Caco-2 (cell line): ENCODE results near the gene FGFR3. TPM values are rescaled to one million over a fixed set of nuclear protein-coding genes. Genes with fewer than 3 reads are reported as not detected.
"Not testable (repeated sequence)": the region's sequence is repeated elsewhere in the genome, so short reads cannot be mapped to it uniquely, and the experiment has no call there.

ENCODE experiments used
- BruUV-seq: library from RNA; stranded (reverse); fragments of 400-500 nt; replicated peaks from 2 replicates; lab custom pipeline; 2021; lab: Mats Ljungman, UMichigan
- CTCF ChIA-PET: fragments of 300-600 bp; sonication (Branson Sonifier 250); formaldehyde crosslinking; loops from one replicate; lab custom pipeline; 2022; ENCODE audit warnings: antibody characterized with exemption; lab: Charles Lee
- POLR2A ChIA-PET: fragments of 300-600 bp; sonication (Branson Sonifier 250); formaldehyde crosslinking; loops from one replicate; lab custom pipeline; 2022; ENCODE audit warnings: antibody characterized with exemption; lab: Charles Lee
- DNase-seq, 2 experiments: peaks; one replicate each; pipeline versions ENCODE4 v3.0.0 to v3.0.0-alpha.2; 2020 to 2022
- H3K27me3 ChIP-seq: replicated peaks from 2 replicates; pipeline ENCODE4 v1.6.0; 2011; ENCODE audit warnings: low read length; ENCODE audit not compliant: control insufficient read depth, insufficient read depth
- H3K36me3 ChIP-seq: 2 replicates; pipeline ENCODE4 v1.5.1; 2011; ENCODE audit warnings: low read length; ENCODE audit not compliant: control insufficient read depth, insufficient read depth
- H3K4me1 ChIP-seq: fragments of 250-450 bp; sonication (Bioruptor Pico); 2 replicates; pipeline ENCODE4 v1.5.1; 2020; ENCODE audit warnings: mild to moderate bottlenecking
- H3K4me3 ChIP-seq: 2 replicates; pipeline ENCODE4 v1.5.1; 2011; ENCODE audit warnings: low read depth, mild to moderate bottlenecking, control low read depth, low read length
- H3K9me3 ChIP-seq: fragments of 250-450 bp; sonication (Bioruptor Pico); 2 replicates; pipeline ENCODE4 v1.5.1; 2020; ENCODE audit warnings: mild to moderate bottlenecking, moderate library complexity
- H3K27ac Mint-ChIP-seq: one replicate; pipeline ENCODE4 v1.8.0; 2022; ENCODE audit warnings: mixed read lengths; ENCODE audit not compliant: unreplicated experiment
- H3K27me3 Mint-ChIP-seq: one replicate; pipeline ENCODE4 v1.8.0; 2022; ENCODE audit warnings: mixed read lengths; ENCODE audit not compliant: insufficient read depth, unreplicated experiment
- H3K36me3 Mint-ChIP-seq: one replicate; pipeline ENCODE4 v1.8.0; 2022; ENCODE audit warnings: mild to moderate bottlenecking, mixed read lengths; ENCODE audit not compliant: insufficient read depth, unreplicated experiment
- H3K4me1 Mint-ChIP-seq: one replicate; pipeline ENCODE4 v1.8.0; 2022; ENCODE audit warnings: low read depth, mixed read lengths; ENCODE audit not compliant: unreplicated experiment
- H3K4me3 Mint-ChIP-seq: one replicate; pipeline ENCODE4 v1.8.0; 2022; ENCODE audit warnings: mild to moderate bottlenecking, moderate library complexity, mixed read lengths; ENCODE audit not compliant: unreplicated experiment
- H3K9me3 Mint-ChIP-seq: one replicate; pipeline ENCODE4 v1.8.0; 2022; ENCODE audit warnings: mixed read lengths; ENCODE audit not compliant: unreplicated experiment
- CTCF ChIP-seq, 2 experiments: fragments of 200-600 bp in 1 of 2; IDR thresholded peaks; 1 replicate in 1 of 2; 2 replicates in 1 of 2; pipeline versions ENCODE4 v1.5.1 to v1.8.0; 2011 to 2022; ENCODE audit warnings: antibody characterized with exemption in 1 of 2, control low read depth in 1 of 2, inconsistent platforms in 1 of 2, low read depth in 1 of 2, low read length in 1 of 2, mild to moderate bottlenecking in 1 of 2, moderate library complexity in 1 of 2; ENCODE audit not compliant: insufficient read depth in 1 of 2, severe bottlenecking in 1 of 2, unreplicated experiment in 1 of 2
- intact Hi-C: fragments of 100-400 bp; cut with micrococcal nuclease; formaldehyde crosslinking; loops from one replicate; pipeline ENCODE4 v1.10.0; 2022; ENCODE audit not compliant: unreplicated experiment
- total RNA-seq: library from RNA; stranded (reverse); gene quantifications from 2 replicates; pipeline ENCODE4 v1.2.3, GENCODE V29; 2022

The FGFR3 gene
- total RNA-seq, 1 experiment from 2014 or later, result 132 TPM

- Mint-ChIP-seq H3K27ac (no peak overlapping the region), H3K27me3 (no peaks in the 10 kb centered on the region), H3K36me3 (peaks cover 68% of the 10 kb centered on the region), H3K4me1 (no peaks in the 10 kb centered on the region), H3K4me3 (no peak overlapping the region), H3K9me3 (no peaks in the 10 kb centered on the region)
- no peak overlapping the region for H3K4me3 ChIP-seq
- H3K4me1 ChIP-seq, result no peaks in the 10 kb centered on the region
- H3K27me3 ChIP-seq, result no peaks in the 10 kb centered on the region
- intact Hi-C loops, result no loop called here
- no peaks in the 10 kb centered on the region for H3K9me3 ChIP-seq
- ChIA-PET CTCF (interaction anchor here (0.5 kb wide), 1 partner anchor 28 kb away, joined by 3 read pairs; no protein-coding TSS in a partner anchor), POLR2A (no interaction called here)
- H3K36me3 ChIP-seq, result no peaks in the 10 kb centered on the region; the same call in 1 of the 2 replicates
- BruUV-seq, result no TSS peak
- no peak for TF ChIP-seq CTCF (IDR thresholded peaks at IDR 0.05; ENCODE audit: insufficient read depth in 1 of 2, low read depth in 1 of 2, low read length in 1 of 2, severe bottlenecking in 1 of 2, unreplicated experiment in 1 of 2)
- no peak for DNase-seq
These were observed 49.9 kb downstream of the FGFR3 start for GRCh38 chr4:1842993-1843448.

- H3K4me3 ChIP-seq, result no peak overlapping the region
- H3K4me1 ChIP-seq, result no peaks in the 10 kb centered on the region
- no peaks in the 10 kb centered on the region; the same call in 1 of the 2 replicates for H3K36me3 ChIP-seq
- TF ChIP-seq CTCF (IDR thresholded peaks at IDR 0.05; ENCODE audit: insufficient read depth in 1 of 2, low read depth in 1 of 2, low read length in 1 of 2, severe bottlenecking in 1 of 2, unreplicated experiment in 1 of 2), result no peak
- H3K9me3 Mint-ChIP-seq, result no peaks in the 10 kb centered on the region
- no peaks in the 10 kb centered on the region for H3K27me3 Mint-ChIP-seq
- no peaks in the 10 kb centered on the region for H3K4me1 Mint-ChIP-seq
- no peak overlapping the region for H3K27ac Mint-ChIP-seq
- no TSS peak for BruUV-seq
- intact Hi-C loops, result no loop called here
- ChIA-PET CTCF (no interaction called here), POLR2A (no interaction called here)
- no peaks in the 10 kb centered on the region for H3K9me3 ChIP-seq
- DNase-seq, result no peak
- H3K27me3 ChIP-seq, result no peaks in the 10 kb centered on the region
- peaks cover 66% of the 10 kb centered on the region for H3K36me3 Mint-ChIP-seq
- H3K4me3 Mint-ChIP-seq, result no peak overlapping the region
These were observed 50.8 kb downstream of the FGFR3 start for GRCh38 chr4:1843852-1844251.

GRCh38 chr4:1844618-1845017 is 51.5 kb downstream of the FGFR3 start:
- CTCF ChIA-PET, H3K4me1 Mint-ChIP-seq, POLR2A ChIA-PET, H3K9me3 ChIP-seq, BruUV-seq, H3K9me3 Mint-ChIP-seq, DNase-seq, H3K4me1 ChIP-seq, H3K27me3 ChIP-seq, H3K36me3 ChIP-seq, H3K4me3 ChIP-seq, intact Hi-C loops, H3K27ac Mint-ChIP-seq, H3K4me3 Mint-ChIP-seq, H3K27me3 Mint-ChIP-seq: not testable (repeated sequence)
- peaks cover 58% of the 10 kb centered on the region for H3K36me3 Mint-ChIP-seq
